ENCODE results near the gene PEPD.
"Not testable (repeated sequence)": the region's sequence is repeated elsewhere in the genome, so short reads cannot be mapped to it uniquely, and the experiment has no call there.

Gene PEPD

GRCh38 chr19:33497131-33497777 is 24.3 kb downstream of the PEPD start:
- DNase-seq: no peak

GRCh38 chr19:33496038-33496895 is 25.3 kb downstream of the PEPD start:
- no peak for DNase-seq

- no peak for DNase-seq
These were observed 28.0 kb downstream of the PEPD start for GRCh38 chr19:33493401-33494275.

GRCh38 chr19:33492951-33493350 is 28.6 kb downstream of the PEPD start:
- no peak for DNase-seq

- no peak for DNase-seq
These were observed 29.5 kb downstream of the PEPD start for GRCh38 chr19:33492090-33492489.

- DNase-seq: not testable (repeated sequence)
These were observed 31.0 kb downstream of the PEPD start for GRCh38 chr19:33490596-33490995.

- no peak for DNase-seq
These were observed 31.5 kb downstream of the PEPD start for GRCh38 chr19:33490041-33490451.

GRCh38 chr19:33488826-33489225 is 32.8 kb downstream of the PEPD start:
- DNase-seq: no peak

GRCh38 chr19:33487901-33488800 is 33.4 kb downstream of the PEPD start:
- DNase-seq: no peak

- no peak for DNase-seq
These were observed 34.4 kb downstream of the PEPD start for GRCh38 chr19:33486936-33487811.

- DNase-seq: no peak
These were observed 35.2 kb downstream of the PEPD start for GRCh38 chr19:33486407-33486806.

- DNase-seq: no peak
These were observed 37.3 kb downstream of the PEPD start for GRCh38 chr19:33484226-33484774.

GRCh38 chr19:33482476-33482875 is 39.1 kb downstream of the PEPD start:
- DNase-seq: no peak

GRCh38 chr19:33481863-33482262 is 39.7 kb downstream of the PEPD start:
- DNase-seq: no peak

GRCh38 chr19:33479570-33479969 is 42.0 kb downstream of the PEPD start:
- not testable (repeated sequence) for DNase-seq

GRCh38 chr19:33477781-33478180 is 43.8 kb downstream of the PEPD start:
- no peak for DNase-seq

- DNase-seq: no peak
These were observed 45.4 kb downstream of the PEPD start for GRCh38 chr19:33476151-33476707.

- DNase-seq: no peak
These were observed 47.8 kb downstream of the PEPD start for GRCh38 chr19:33473653-33474305.
